ENCODE measurements around the gene C16orf95.

The C16orf95 gene

DNA sequence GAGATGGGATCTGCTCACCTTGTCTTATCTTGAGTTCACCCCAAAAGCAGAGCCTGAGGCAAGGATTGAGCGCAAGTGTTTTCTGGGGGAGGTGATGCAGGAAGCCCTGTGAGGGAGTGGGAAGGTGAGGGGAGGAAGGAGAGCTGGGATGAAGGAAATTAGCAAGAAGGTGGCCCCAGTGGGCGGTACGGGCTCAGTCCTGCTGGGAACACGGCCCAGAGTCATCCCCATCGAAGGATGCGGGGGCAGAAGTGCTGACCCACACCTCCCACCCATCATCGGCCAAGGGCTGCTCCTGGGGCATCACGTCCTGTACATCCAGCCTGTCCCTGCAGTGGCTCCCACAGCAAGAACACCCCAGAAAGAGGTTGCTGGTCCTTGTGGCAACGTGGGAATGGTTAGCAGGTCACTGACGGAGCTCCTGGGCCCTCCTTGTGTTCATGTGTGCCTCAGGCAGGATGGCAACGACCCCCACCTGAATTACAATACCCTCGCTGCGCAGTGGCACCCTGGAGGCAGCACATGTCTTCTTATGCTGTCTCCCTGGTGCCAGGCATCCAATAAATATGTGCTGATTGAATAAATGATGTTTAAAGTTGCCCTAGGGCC is 18.2 kb downstream of the C16orf95 start:
- no peak overlapping the region for H3K4me3 ChIP-seq (ENCODE audit: low read length)
- DNase-seq (ENCODE audit: low read depth, low spot score) = no peak

DNA sequence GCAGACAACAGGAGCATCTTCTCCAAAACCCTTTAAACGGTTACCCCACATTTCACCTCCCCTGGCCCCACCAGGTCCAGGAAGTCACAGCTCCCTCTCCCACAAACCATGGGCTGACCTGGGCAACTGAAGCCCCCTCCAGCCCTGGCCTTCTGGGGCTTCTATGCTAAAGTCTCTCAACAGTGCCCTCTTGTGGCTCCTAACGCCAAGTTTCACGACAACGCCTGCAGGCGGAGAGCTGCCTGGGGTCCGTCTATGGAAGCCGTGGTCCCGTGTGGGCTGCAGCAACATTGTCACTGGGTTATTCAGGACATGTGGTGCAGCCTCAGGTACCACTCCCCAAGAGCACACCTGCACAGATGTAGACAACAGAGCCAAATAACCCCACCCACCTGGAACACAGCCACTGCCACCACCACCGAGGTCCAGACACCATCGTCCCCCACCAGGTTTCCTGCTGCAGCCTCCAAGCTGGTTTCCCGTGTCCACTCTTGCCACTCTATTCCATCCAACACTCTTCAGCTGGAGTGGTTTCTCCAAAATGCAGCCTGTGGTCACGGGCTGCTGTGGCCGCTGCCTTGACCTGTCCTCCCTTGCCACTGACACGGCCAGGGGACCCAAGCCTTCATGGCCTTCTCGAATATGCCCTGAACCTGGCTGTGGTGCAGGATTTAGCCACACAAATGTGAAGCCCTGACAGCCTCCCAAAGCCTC is 19.1 kb downstream of the C16orf95 start:
- H3K4me3 ChIP-seq (ENCODE audit: low read length) = no peak overlapping the region
- DNase-seq (ENCODE audit: low read depth, low spot score) = no peak

DNA sequence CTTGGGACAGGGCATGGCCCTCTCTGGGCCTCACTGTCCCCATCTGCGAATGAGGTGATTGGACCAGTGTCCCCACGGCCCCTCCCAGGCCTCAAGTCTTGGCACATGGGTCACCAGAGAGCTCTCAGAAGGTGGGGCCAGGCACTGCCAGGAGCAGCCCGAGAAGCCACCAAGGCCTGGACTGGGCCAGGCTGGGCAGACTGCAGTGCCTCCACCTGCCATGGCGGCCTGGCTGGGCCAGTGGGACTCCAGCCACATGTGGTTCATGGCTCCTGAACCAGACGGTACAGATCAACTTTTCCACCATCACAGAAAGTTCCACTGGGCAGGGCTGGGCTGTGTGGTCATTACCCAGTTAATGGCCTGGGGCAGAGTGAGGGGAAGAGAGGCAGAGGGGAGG is 19.8 kb downstream of the C16orf95 start:
- no peak for DNase-seq (ENCODE audit: low read depth, low spot score)
- no peak overlapping the region for H3K4me3 ChIP-seq (ENCODE audit: low read length)

DNA sequence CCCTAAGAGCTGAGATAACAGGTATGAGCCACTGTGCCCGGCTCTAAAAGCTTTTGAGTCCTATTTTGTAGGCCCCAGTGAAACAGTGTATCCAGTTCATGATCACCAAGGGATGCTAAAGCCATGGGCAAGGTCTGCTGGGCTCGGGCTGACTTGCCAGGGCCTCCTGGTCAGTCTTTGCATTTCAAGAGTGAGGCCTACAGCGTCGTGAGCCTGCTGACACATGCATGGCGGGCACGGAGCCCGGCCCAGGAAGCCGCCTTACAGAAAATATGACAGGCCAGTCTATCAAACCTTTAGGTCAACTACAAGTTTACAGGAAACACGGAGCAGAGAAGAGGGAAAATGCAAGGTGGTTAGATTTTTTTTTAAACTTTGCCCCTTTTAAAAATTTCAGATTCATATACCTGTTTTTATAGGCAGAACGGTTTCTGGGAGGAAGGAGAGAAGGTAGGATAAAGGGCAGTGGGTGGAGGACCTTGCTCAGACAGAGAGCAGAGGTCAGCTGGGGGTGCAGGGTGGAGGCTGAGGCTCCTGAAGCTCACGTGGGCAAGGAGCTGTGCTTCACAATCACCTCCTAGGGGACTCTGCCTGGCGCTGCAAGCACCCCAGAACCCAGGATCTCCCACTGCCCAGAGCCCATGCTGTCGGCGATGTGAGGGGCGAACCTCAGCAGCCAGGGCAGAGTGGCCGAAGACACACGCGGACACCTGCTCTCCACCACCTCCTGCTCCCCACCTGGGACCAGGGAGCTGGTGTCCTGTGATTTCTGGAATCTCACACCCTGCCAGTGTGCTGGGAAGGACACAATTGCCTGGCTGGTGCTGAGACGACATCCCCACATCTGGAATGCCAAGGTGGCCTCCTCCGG is 21.3 kb downstream of the C16orf95 start:
- no peak overlapping the region for H3K4me3 ChIP-seq (ENCODE audit: low read length)
- DNase-seq (ENCODE audit: low read depth, low spot score) = no peak

DNA sequence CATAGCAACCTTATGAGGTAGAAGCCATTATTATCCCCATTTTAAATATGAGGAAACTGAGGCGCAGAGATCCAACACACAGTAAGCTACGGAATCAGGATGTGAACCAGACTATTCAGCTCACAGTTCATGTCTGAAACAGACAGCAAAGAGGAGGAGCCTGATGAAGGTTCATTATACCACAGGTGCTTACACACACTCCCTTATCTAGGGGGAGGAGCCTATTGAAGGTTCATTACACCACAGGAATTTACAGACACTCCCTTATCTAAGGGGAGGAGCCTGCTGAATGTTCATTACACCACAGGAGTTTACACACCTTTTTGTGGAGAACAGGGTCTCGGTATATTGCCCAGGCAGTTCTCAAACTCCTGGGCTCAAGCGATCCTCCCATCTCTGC is 21.9 kb downstream of the C16orf95 start:
- DNase-seq (ENCODE audit: low read depth, low spot score) = peak; percentile 74
- no peak overlapping the region for H3K4me3 ChIP-seq (ENCODE audit: low read length)

DNA sequence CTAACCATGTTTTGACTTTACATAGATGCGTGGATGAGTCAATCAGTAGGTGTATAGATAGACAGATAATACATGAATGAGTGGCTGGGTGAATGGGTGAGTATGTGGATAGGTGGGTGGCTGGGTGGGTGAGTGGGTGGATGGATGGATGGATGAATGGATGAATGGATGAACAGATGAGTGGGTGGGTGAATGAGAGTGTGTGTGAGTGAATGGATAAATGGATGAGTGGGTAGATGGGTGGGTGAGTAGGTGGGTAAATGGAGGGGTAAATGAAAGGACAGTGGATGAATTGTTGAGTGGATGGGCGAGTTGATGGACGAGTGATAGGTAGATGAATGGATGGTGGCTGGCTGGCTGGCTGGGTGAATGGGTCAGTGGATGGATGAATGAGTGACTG is 23.2 kb downstream of the C16orf95 start:
- no peak overlapping the region for H3K4me3 ChIP-seq (ENCODE audit: low read length)
- no peak for DNase-seq (ENCODE audit: low read depth, low spot score)

DNA sequence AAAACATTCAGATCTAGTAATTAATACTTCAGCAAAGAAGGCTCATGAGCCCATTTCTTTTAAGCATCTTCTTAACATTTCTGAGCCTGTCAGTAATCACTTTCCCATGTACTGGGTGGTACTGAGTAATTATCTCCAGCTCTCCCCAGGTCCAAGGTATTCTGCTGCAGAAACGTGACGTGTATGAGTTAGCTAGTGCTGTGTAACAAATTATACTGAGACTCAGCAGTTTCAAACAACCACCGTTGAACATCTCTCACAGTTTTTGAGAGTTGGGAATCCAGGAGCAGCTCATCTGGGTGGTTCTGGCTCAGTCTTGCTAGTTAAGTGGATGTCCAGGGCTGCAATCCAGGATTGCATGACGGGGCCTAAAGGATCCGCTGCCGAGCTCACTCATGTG is 25.2 kb downstream of the C16orf95 start:
- no peak overlapping the region for H3K4me3 ChIP-seq (ENCODE audit: low read length)

DNA sequence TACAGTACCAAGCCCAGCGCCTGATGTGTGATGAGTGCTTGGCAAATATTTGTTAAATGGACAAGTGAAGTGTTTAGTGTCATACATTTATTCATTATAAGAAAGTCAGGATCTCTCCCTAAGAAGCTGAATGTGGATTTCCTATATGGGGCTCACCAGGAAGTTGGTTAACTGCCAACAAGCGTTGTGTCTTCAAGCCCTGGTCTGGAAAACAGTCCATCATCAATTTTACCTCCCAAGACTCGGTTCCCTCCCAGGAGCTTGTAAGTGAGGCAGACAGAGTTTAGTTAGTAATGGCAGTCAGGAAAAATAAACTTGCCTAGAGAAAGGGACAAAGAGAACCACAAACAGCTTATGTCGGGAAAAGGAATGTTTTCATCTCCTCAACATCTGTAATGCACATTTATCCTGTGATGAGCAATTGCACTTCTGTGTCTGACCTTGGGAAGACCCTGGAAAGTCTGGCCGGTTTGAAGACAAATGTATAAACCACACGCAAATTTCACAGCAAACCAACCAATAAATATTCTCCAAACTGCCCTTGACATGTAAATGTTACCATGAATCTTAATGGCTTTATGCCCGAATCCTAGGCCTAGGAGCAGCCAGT is 28.3 kb downstream of the C16orf95 start:
- DNase-seq (ENCODE audit: low read depth, low spot score) = no peak
- H3K4me3 ChIP-seq (ENCODE audit: low read length) = no peak overlapping the region

More for the DNA sequence above, 25.2 kb downstream of the C16orf95 start:
- no peak for DNase-seq (ENCODE audit: low read depth, low spot score)

DNA sequence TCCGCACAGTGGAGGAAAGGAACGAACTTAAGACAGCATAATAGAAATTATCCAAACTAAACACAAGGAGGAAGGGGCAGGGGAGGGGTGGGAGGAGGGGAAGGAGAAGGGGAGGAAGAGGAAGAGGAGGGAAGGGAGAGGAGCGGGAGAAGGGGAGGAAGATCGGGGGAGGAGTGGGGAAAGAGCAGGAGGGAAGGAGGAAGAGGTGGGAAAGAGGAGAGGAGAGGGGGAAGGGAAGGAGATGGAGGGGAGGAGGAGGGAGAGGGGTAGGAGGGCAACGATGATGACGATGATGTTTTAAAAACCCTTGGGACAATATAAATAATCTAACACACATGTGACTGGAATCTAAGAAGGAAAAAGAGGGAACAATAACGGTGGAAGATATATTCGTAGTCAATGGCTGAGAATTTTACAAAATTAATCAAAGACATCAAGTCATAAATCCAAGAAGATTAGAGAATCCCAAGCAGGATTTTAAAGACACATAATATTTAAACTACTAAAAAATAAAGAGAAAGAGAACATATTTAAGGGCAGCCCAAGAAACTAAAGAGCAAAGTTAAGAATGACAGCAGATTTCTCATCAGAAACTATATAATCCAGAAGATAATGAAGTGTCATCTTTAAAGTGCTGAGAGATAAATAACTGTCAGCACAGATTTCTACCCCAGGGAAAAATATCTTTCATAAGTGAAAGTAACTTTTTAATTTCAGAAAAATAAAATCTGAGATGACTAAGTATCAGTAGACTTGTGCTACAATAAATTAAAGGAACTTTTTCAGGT is 30.2 kb downstream of the C16orf95 start:
- DNase-seq (ENCODE audit: low read depth, low spot score) = no peak
- H3K4me3 ChIP-seq (ENCODE audit: low read length) = no peak overlapping the region

DNA sequence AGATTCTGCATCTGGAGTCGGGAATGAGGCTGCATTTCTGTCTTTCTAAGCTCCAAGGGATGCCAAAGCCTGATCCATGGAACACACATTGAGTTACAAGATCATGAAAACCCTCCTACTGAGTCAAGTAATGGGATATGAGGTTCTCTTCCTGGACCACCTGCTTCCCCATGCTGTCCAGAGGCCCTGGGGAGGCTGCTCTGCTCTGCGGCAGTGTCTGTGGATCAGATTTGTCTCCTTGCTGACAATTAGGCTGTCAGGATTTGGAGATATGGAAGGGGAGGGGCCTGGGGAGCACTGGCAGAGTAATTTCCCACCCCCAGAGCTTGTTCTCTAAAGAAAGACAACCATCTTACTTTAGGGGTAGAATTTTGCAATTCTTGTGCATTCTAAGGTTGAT is 33.0 kb downstream of the C16orf95 start:
- no peak overlapping the region for H3K4me3 ChIP-seq (ENCODE audit: low read length)

DNA sequence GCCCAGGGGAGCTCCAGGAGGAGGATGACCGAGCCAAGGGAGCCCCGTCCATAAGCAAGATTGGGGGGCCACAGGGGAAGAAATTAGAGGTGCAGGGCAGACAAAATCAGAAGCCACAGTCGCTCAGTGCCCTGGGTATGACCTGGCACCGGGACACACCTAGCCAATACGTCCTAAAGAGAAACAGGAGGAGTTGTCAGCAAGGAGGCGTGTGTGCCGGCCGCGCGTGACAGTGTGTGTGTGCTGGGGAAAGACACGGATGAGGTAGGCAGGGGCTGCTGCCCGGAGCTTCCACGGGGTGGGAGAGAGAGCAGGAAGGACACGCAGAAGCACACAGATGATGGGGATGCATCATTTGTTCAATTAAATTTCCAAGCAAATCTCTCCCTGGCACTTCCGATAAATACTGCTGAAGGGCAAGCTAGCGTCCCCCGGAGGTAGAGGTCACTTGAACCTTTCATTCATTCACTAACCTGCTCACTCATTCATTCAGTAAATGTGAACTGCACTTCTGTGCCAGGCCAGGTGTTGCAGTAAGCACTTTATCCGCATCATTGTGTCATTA is 38.0 kb downstream of the C16orf95 start:
- no peak for DNase-seq (ENCODE audit: low read depth, low spot score)
- H3K4me3 ChIP-seq (ENCODE audit: low read length) = no peak overlapping the region

More for the DNA sequence above, 33.0 kb downstream of the C16orf95 start:
- DNase-seq (ENCODE audit: low read depth, low spot score) = no peak

DNA sequence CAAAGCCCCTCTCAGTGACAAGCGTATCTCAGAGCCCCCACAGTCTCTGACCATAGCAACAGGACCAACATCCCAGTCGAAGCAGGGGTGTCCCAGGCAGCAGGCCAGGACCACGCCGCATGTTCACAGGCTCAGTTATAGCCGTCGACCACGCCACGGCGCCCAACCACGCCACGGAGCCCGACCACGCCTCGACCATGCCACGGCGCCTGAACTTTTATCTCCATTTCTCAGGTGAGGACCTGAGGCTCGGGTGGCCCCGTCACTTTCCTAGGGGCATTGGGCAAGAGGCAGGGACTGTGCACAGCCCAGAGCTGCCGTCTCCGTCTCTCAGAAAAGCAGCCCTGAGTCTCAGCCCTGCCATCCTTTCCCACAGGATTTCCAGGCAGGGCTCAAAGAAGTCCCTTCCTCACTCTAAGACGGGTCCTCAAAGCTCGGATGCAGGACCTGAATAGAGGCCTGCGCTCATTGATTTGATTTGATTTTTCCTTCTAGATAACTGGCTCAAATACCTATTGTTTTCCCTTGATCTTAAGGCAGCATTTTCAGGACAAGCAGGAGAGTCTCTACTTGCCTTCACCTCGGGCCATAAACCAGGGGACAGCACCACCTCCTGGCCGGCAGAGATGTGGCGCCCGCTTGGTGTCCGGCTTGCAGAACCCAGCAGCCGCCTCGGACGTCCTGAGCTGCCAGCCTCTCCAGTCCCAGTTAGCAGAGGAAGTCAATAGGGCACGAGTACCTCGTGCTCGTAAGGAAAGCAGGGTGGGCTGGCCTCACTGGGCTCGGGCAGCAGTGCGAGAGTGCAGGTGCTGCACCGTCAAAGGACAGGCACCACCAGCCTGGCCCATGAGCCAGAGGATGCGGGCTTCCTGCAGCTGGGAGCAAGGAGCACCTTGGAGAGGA is 38.8 kb downstream of the C16orf95 start:
- DNase-seq (ENCODE audit: low read depth, low spot score) = no peak
- H3K4me3 ChIP-seq (ENCODE audit: low read length) = no peak overlapping the region

DNA sequence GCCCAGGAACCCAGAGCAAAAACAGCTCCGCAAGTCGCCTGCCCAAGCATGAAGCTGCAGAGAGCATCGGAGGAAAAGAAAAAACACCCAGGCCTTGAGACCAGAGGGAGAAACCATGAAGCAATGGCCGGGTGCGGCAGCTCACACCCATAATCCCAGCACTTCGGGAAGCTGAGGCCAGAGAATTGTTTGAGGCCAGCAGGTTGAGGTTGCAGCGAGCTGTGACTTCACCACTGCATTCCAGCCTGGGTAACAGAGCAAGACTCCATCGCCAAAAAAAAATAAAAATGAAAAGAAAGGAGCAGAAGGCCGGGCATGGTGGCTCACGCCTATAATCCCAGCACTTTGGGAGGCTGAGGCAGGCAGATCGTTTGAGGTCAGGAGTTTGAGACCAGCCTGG is 40.3 kb downstream of the C16orf95 start:
- no peak overlapping the region for H3K4me3 ChIP-seq (ENCODE audit: low read length)
- DNase-seq (ENCODE audit: low read depth, low spot score) = no peak

DNA sequence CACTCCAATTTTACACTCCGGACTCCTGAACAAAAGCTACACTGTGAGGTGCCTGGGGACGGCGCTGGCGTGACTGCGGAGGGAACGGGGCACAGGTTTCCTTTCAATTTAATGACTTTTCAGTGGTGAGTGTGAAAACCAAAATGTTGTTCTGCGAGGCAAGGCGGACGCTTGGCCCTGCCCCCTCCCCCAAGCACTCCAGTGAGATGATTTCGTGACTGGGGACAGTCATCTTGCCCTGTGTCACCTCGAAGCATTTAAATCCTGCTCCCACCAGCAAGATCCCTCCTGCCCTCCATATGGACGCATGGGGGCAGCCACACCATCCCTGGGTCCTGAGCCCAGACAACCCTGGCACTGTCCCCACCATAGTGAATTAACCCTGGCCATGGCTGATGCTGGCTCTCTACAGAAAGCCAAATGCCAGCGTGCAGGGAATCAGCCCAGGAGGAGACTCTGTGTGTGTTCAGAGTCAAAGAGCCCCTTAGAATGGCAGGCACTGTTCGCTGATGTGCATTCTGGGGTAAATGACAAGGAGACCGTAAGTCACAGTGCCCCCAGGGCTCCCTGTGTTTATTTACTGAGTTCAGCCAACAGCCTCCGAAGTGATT is 41.0 kb downstream of the C16orf95 start:
- DNase-seq (ENCODE audit: low read depth, low spot score) = no peak
- no peak overlapping the region for H3K4me3 ChIP-seq (ENCODE audit: low read length)

DNA sequence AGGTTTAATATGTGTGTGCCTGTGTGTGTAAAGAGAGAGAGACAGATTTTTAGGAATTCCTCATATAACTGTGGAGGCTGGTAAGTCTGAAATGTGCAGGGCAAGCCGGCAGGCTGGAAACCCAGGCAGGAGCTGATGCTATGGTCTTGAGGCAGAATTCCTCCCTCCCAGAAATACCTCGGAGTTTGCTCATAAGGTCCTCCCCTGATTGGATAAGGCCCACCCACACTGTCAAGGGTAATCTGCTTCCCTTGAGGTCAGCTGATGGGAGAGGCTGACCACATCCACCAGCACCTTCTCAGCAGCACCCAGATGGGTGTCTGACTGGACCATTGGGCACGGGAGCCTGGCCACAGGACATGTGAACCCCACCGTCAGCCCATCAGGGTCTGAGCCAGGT is 42.4 kb downstream of the C16orf95 start:
- no peak for DNase-seq (ENCODE audit: low read depth, low spot score)
- H3K4me3 ChIP-seq (ENCODE audit: low read length) = no peak overlapping the region

DNA sequence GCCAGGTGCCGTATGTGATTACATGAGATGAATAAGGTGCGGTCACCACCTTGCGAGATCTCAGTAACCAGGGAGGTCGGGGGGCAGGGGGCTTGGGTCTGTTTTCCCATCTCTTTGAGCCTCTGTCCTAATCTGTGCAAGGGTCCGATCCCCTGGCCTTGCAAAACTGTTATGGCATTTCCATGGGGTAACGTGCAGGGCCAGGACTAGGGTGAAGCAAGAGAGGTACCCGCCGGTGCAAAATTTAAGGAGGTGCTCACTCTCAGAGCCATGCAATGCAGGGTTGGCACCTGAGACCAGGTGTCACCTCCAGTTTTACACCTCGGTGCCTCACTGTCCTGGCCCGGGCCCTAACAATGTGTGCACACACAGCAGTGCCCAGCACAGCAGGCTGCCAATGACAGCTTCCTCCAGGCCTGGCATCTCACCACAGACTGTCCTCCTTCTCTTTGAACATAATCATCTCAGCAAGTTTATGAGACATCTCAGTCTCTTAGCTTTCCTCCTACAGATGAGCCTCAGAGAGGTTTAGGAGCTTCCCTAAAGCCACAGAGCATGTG is 43.6 kb downstream of the C16orf95 start:
- DNase-seq (ENCODE audit: low read depth, low spot score) = no peak
- H3K4me3 ChIP-seq (ENCODE audit: low read length) = no peak overlapping the region

DNA sequence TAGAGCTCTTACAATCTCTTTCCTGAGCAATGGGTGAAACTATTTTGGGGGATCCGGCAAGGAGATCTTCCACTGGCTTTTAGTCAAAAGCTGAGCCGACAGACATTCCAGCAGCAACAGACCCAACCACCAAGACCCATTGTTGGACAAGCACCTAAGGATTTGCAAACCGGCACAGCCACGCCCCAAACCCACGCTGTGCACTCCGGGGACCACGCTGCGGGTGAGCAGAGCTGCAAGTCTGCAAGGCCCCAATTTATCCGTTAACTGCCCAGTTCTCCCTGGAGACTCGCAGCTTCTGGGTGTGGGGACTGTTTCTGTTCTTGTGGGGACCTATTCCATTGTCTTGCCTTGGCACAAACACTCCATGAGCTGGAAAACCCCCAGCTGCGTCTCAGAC is 45.9 kb downstream of the C16orf95 start:
- H3K4me3 ChIP-seq (ENCODE audit: low read length) = no peak overlapping the region
- DNase-seq (ENCODE audit: low read depth, low spot score) = no peak
